ENCODE results near the gene NPFFR1.

NPFFR1 gene

GRCh38 chr10:70289739-70290138 is 5.9 kb upstream of the NPFFR1 start:
- no peak for TF ChIP-seq CTCF (IDR thresholded peaks at IDR 0.05; ENCODE audit: insufficient read depth, missing control alignments)
- FAIRE-seq (no peak), DNase-seq (ENCODE audit: insufficient read length, low spot score) (no peak)

- TF ChIP-seq CTCF (IDR thresholded peaks at IDR 0.05; ENCODE audit: insufficient read depth, missing control alignments) = no peak
- DNase-seq (ENCODE audit: insufficient read length, low spot score) (no peak), FAIRE-seq (no peak)
These were observed 2.8 kb upstream of the NPFFR1 start for GRCh38 chr10:70286616-70287015.

GRCh38 chr10:70285476-70285831 is 1.6 kb upstream of the NPFFR1 start:
- no peak for TF ChIP-seq CTCF (IDR thresholded peaks at IDR 0.05; ENCODE audit: insufficient read depth, missing control alignments)
- no peak for DNase-seq (ENCODE audit: insufficient read length, low spot score)
- no peak for FAIRE-seq

GRCh38 chr10:70284542-70285475 is 1.0 kb upstream of the NPFFR1 start:
- FAIRE-seq (no peak), DNase-seq (ENCODE audit: insufficient read length, low spot score) (no peak)
- no peak for TF ChIP-seq CTCF (IDR thresholded peaks at IDR 0.05; ENCODE audit: insufficient read depth, missing control alignments)

GRCh38 chr10:70283071-70283444 is 746 bp downstream of the NPFFR1 start:
- TF ChIP-seq CTCF (IDR thresholded peaks at IDR 0.05; ENCODE audit: insufficient read depth, missing control alignments) = no peak
- DNase-seq (ENCODE audit: insufficient read length, low spot score) = no peak
- no peak for FAIRE-seq

GRCh38 chr10:70281609-70282008 is 2.2 kb downstream of the NPFFR1 start:
- DNase-seq (ENCODE audit: insufficient read length, low spot score) = no peak

More at GRCh38 chr10:70281609-70282008, 2.2 kb downstream of the NPFFR1 start:
- FAIRE-seq = no peak
- TF ChIP-seq CTCF (IDR thresholded peaks at IDR 0.05; ENCODE audit: insufficient read depth, missing control alignments) = no peak

All from D721Med (cell line).